K562 (cell line): ENCODE data around the gene CBLC. TPM values are rescaled to one million over a fixed set of nuclear protein-coding genes. Genes with fewer than 3 reads are reported as not detected.

Experiments
- ARHGAP35 ChIP-seq: fragments of 450-650 bp; IDR thresholded peaks from 2 replicates; pipeline ENCODE4 v1.6.1; 2018; ENCODE audit not compliant: partially characterized antibody
- ARNT ChIP-seq, 2 experiments: fragments of 450-650 bp; IDR thresholded peaks; 2 replicates each; pipeline ENCODE4 v1.6.1; 2016; ENCODE audit warnings: mild to moderate bottlenecking in 1 of 2
- CC2D1A ChIP-seq: fragments of 450-650 bp; IDR thresholded peaks from 2 replicates; pipeline ENCODE4 v1.6.1; 2017; ENCODE audit warnings: mild to moderate bottlenecking
- CSDE1 ChIP-seq, 2 experiments: fragments of 450-650 bp; IDR thresholded peaks; 2 replicates each; pipeline ENCODE4 v1.6.1; 2016; ENCODE audit warnings: mild to moderate bottlenecking in 1 of 2
- DPF2 ChIP-seq: fragments of 450-650 bp; IDR thresholded peaks from 2 replicates; pipeline ENCODE4 v1.6.1; 2016
- E2F3 ChIP-seq: fragments of 250-450 bp; sonication (Bioruptor Pico); IDR thresholded peaks from 2 replicates; pipeline ENCODE4 v1.4.0; 2020; ENCODE audit warnings: mild to moderate bottlenecking
- E2F5 ChIP-seq: sonication (generic); formaldehyde crosslinking; IDR thresholded peaks from 2 replicates; pipeline ENCODE4 v1.8.0; 2022; ENCODE audit warnings: mild to moderate bottlenecking, missing genetic modification reagents
- FOSL1 ChIP-seq: fragments of 200-800 bp; sonication (Bioruptor generic); conservative IDR thresholded peaks from 2 replicates; pipeline ENCODE4 v1.6.1; 2016; ENCODE audit warnings: missing genetic modification characterization, missing compliant biosample characterization
- HDAC1 ChIP-seq, 2 experiments: fragments of 450-650 bp; IDR thresholded peaks; 2 replicates each; pipeline ENCODE4 v1.6.1; 2016 to 2017; ENCODE audit warnings: inconsistent platforms in 1 of 2, mild to moderate bottlenecking in 1 of 2, moderate library complexity in 1 of 2
- HOXB6 ChIP-seq: fragments of 250-450 bp; sonication (Bioruptor Pico); IDR thresholded peaks from 2 replicates; pipeline ENCODE4 v1.5.1; 2022; ENCODE audit warnings: mild to moderate bottlenecking, borderline replicate concordance
- HSF4 ChIP-seq: fragments of 250-450 bp; sonication (Bioruptor Pico); IDR thresholded peaks from 2 replicates; pipeline ENCODE4 v2.1.2; 2022; ENCODE audit warnings: mild to moderate bottlenecking, moderate library complexity, borderline replicate concordance
- KDM1A ChIP-seq, 2 experiments: fragments of 450-650 bp; IDR thresholded peaks; 2 replicates each; pipeline ENCODE4 v1.6.1; 2016; ENCODE audit warnings: mild to moderate bottlenecking in 2 of 2
- MLLT1 ChIP-seq, 2 experiments: fragments of 450-650 bp; IDR thresholded peaks; 2 replicates each; pipeline ENCODE4 v1.6.1; 2016
- MTA2 ChIP-seq: fragments of 450-650 bp; IDR thresholded peaks from 2 replicates; pipeline ENCODE4 v1.6.1; 2016; ENCODE audit warnings: low read depth
- NFIC ChIP-seq: fragments of 450-650 bp; IDR thresholded peaks from 2 replicates; pipeline ENCODE4 v1.6.1; 2017; ENCODE audit warnings: mild to moderate bottlenecking, inconsistent platforms
- PHB2 ChIP-seq: fragments of 450-650 bp; IDR thresholded peaks from 2 replicates; pipeline ENCODE4 v1.6.1; 2017; ENCODE audit warnings: low read depth
- RBM15 ChIP-seq: fragments of 200-400 bp; formaldehyde crosslinking; IDR thresholded peaks from 2 replicates; pipeline ENCODE4 v1.6.1; 2018; ENCODE audit warnings: mild to moderate bottlenecking, low read length, moderate library complexity; ENCODE audit not compliant: insufficient read depth
- TAL1 ChIP-seq: fragments of 450-650 bp; IDR thresholded peaks from 2 replicates; pipeline ENCODE4 v1.6.1; 2016; ENCODE audit warnings: mild to moderate bottlenecking
- TARDBP ChIP-seq: fragments of 450-650 bp; IDR thresholded peaks from 2 replicates; pipeline ENCODE4 v1.6.1; 2016
- TRIM24 ChIP-seq, 2 experiments: fragments of 450-650 bp; IDR thresholded peaks; 2 replicates each; pipeline ENCODE4 v1.6.1; 2016
- U2AF2 ChIP-seq: fragments of 200-400 bp; formaldehyde crosslinking; optimal IDR thresholded peaks from 2 replicates; pipeline ENCODE3; 2017; ENCODE audit warnings: low read depth, mild to moderate bottlenecking, low read length
- ZEB2 ChIP-seq: fragments of 450-650 bp; IDR thresholded peaks from 2 replicates; pipeline ENCODE4 v1.6.1; 2016
- ZFP36 ChIP-seq: fragments of 150-350 bp; IDR thresholded peaks from 2 replicates; pipeline ENCODE4 v1.6.1; 2018; ENCODE audit warnings: low read length, low read depth; ENCODE audit not compliant: partially characterized antibody
- ZNF140 ChIP-seq: fragments of 250-450 bp; sonication (Bioruptor Pico); IDR thresholded peaks from 2 replicates; pipeline ENCODE4 v1.8.0; 2021; ENCODE audit warnings: moderate library complexity, mild to moderate bottlenecking, inconsistent platforms
- ZNF551 ChIP-seq: fragments of 250-450 bp; sonication (Bioruptor Pico); IDR thresholded peaks from 2 replicates; pipeline ENCODE4 v1.5.0; 2021; ENCODE audit warnings: mild to moderate bottlenecking, moderate library complexity
- polyA plus RNA-seq, 8 experiments: library from polyadenylated mRNA; depleted of rRNA in 4 of 8; stranded (reverse) in 5 of 8; unstranded in 3 of 8; fragments of >200 nt; fragmentation: Nextera tagmentation in 2 of 8; fragmentation: Illumina TruSeq in 1 of 8; extraction: Ambion mirVana in 2 of 8; extraction: Trizol in 1 of 8; gene quantifications; 2 replicates each; pipeline versions ENCODE4 v1.2.1 to v1.2.3, GENCODE V29; 2011 to 2014; ENCODE audit warnings: inconsistent platforms in 1 of 8, missing spikeins in 1 of 8
- total RNA-seq, 7 experiments: library from RNA; depleted of rRNA in 6 of 7; stranded (reverse); fragments of >200 nt in 6 of 7; fragmentation: Illumina TruSeq in 2 of 7; extraction: Trizol in 2 of 7; gene quantifications; 2 replicates each; pipeline versions ENCODE4 v1.2.1 to v1.2.3, GENCODE V29; 2011 to 2021; ENCODE audit warnings: low replicate concordance in 1 of 7
- TF ChIP-seq, protein P1 (sequence below): sonication (generic); formaldehyde crosslinking; IDR thresholded peaks from 2 replicates; pipeline ENCODE4 v1.8.1; 2023; ENCODE audit warnings: mild to moderate bottlenecking, missing genetic modification reagents
- TF ChIP-seq, protein P2 (sequence below): sonication (generic); formaldehyde crosslinking; IDR thresholded peaks from 2 replicates; pipeline ENCODE4 v1.8.0; 2023; ENCODE audit warnings: mild to moderate bottlenecking, missing genetic modification reagents

The CBLC gene
- total and polyA plus RNA-seq, 9 of the 15 experiments (the other 6 are each of a cell fraction or from before 2014, with no cell fraction given), result 0.09 TPM; not detected in 8

DNA sequence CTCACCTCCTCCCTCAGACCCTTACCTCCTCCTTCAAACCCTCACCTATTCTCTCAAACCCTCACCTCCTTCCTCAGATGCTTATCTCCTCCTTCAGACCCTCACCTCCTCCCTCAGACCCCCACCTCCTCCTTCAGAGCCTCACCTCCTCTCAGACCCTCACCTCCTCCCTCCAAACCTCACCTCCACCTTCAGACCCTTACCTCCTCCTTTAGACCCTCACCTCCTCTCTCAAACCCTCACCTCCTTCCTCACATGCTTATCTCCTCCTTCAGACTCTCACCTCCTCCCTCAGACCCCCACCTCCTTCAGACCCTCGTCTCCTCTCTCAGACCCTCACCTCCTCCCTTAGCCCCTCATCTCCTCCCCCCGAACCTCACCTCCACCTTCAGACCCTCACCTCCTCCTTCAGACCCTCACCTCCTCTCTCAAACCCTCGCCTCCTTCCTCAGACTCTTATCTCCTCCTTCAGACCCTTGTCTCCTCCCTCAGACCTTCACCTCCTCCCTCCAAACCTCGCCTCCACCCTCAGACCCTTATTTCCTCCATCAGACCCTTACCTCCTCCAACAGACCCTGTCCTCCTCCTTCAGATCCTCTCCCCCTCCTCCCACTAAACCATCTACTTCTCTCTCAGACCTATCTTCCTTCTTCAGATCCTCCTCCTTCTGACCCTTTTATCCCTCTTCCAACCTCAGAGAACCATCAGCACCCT lies 31.6 kb upstream of the CBLC start (continued):
- TF ChIP-seq ARNT (IDR thresholded peaks at IDR 0.05), result 0 out of 4 replicates have a peak, but pooled peaks of 1 of the 2 experiments have one; percentile 25
- TF ChIP-seq MTA2, result peak; percentile 28; the same call in 1 of the 2 replicates
- no peak for TF ChIP-seq ZNF140
- TF ChIP-seq TAL1, result peak; percentile 18; the same call in 1 of the 2 replicates
- TF ChIP-seq ZEB2, result no peak
- TF ChIP-seq, protein P1, sequence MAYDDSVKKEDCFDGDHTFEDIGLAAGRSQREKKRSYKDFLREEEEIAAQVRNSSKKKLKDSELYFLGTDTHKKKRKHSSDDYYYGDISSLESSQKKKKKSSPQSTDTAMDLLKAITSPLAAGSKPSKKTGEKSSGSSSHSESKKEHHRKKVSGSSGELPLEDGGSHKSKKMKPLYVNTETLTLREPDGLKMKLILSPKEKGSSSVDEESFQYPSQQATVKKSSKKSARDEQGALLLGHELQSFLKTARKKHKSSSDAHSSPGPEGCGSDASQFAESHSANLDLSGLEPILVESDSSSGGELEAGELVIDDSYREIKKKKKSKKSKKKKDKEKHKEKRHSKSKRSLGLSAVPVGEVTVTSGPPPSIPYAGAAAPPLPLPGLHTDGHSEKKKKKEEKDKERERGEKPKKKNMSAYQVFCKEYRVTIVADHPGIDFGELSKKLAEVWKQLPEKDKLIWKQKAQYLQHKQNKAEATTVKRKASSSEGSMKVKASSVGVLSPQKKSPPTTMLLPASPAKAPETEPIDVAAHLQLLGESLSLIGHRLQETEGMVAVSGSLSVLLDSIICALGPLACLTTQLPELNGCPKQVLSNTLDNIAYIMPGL (CRISPR knock-in tag), result no peak
- peak in 1 of 2 experiments; percentile 22; a peak in 1 of 4 replicates for TF ChIP-seq HDAC1 (IDR thresholded peaks at IDR 0.05)
- 0 out of 2 replicates have a peak, but pooled peaks have one; percentile 15 for TF ChIP-seq CC2D1A
- TF ChIP-seq TARDBP, result no peak
- TF ChIP-seq KDM1A (IDR thresholded peaks at IDR 0.05), result 0 out of 4 replicates have a peak, but pooled peaks of 1 of the 2 experiments have one; percentile 11
- no peak for TF ChIP-seq RBM15
- no peak for TF ChIP-seq HOXB6 (CRISPR knock-in tag)
- TF ChIP-seq TRIM24 (IDR thresholded peaks at IDR 0.05), result 0 out of 4 replicates have a peak, but pooled peaks of 1 of the 2 experiments have one; percentile 9
- TF ChIP-seq HSF4 (CRISPR knock-in tag), result no peak
- TF ChIP-seq E2F3, result no peak
- TF ChIP-seq CSDE1 (IDR thresholded peaks at IDR 0.05), result no peak; a peak in 1 of 4 replicates
- 0 out of 4 replicates have a peak, but pooled peaks of 1 of the 2 experiments have one; percentile 13 for TF ChIP-seq MLLT1 (IDR thresholded peaks at IDR 0.05)
- TF ChIP-seq ARHGAP35, result peak; percentile 94
- no peak for TF ChIP-seq ZNF551 (CRISPR knock-in tag)
- peak; percentile 85 for TF ChIP-seq ZFP36
- TF ChIP-seq U2AF2, result no peak
- peak; percentile 29; the same call in 1 of the 2 replicates for TF ChIP-seq DPF2
- 0 out of 2 replicates have a peak, but pooled peaks have one; percentile 19 for TF ChIP-seq NFIC
- TF ChIP-seq E2F5 (CRISPR knock-in tag), result no peak
- TF ChIP-seq FOSL1 (tag), result no peak
- TF ChIP-seq, protein P2, sequence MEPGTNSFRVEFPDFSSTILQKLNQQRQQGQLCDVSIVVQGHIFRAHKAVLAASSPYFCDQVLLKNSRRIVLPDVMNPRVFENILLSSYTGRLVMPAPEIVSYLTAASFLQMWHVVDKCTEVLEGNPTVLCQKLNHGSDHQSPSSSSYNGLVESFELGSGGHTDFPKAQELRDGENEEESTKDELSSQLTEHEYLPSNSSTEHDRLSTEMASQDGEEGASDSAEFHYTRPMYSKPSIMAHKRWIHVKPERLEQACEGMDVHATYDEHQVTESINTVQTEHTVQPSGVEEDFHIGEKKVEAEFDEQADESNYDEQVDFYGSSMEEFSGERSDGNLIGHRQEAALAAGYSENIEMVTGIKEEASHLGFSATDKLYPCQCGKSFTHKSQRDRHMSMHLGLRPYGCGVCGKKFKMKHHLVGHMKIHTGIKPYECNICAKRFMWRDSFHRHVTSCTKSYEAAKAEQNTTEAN, result no peak
- 0 out of 2 replicates have a peak, but pooled peaks have one; percentile 11 for TF ChIP-seq PHB2
